NB4 (cell line): ENCODE measurements around the gene APOF.
"Not testable (repeated sequence)": the region's sequence is repeated elsewhere in the genome, so short reads cannot be mapped to it uniquely, and the experiment has no call there.

Source experiments
- CTCF ChIP-seq: IDR thresholded peaks from one replicate; pipeline ENCODE4 v1.5.1; 2012; ENCODE audit warnings: low read depth, low read length
- MAX ChIP-seq: IDR thresholded peaks from 2 replicates; pipeline ENCODE4 v1.6.1; 2011; ENCODE audit warnings: low read depth, low read length
- MYC ChIP-seq: IDR thresholded peaks from 2 replicates; pipeline ENCODE4 v1.6.1; 2011; ENCODE audit warnings: low read depth, low read length
- POLR2A ChIP-seq: IDR thresholded peaks from 2 replicates; pipeline ENCODE4 v1.6.1; 2011; ENCODE audit warnings: mild to moderate bottlenecking; ENCODE audit not compliant: insufficient read length; ENCODE audit errors: extremely low read depth

- TF ChIP-seq CTCF, MAX, POLR2A, MYC: not testable (repeated sequence)
Observed at GRCh38 chr12:56401612-56402011, 39.0 kb upstream of the APOF start.
